ENCODE data around the gene CERK.

CERK gene

DNA sequence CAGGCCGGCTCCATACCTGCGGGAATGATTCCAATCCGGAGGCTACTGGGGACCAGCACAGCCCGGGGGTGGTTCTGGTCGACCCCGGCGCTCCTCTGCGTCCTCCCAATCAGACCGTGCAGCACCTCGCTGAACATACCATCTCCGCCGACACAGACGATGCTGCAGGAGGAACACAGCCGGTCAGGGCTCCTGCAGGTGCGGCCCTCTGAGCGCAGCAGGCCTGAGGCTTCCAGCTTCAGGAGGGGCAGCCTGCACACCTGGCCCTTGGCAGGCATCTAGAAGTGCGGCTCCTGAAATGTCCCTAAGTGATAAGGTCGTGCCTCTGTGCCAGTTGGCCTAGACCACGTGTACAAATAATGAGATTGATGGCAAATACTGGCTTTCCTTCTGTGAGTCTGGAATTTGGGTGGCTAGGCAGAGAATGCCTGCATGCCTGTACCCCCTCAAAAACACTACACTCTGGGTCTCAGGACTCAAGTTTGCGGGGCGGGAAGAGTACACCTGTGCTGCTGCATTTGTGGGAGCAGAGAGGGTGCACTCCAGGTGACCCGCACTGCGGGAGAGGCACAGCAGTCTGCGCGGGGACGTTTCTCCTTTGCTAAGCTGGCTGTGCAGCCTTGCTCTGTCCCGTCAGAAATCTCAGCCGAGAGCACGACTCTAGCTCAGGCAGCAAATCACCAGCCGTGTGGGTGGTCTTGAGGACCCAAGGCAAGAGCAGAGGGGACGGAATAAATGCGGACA, 30.1 kb downstream of the CERK start:
- no peak for FAIRE-seq

DNA sequence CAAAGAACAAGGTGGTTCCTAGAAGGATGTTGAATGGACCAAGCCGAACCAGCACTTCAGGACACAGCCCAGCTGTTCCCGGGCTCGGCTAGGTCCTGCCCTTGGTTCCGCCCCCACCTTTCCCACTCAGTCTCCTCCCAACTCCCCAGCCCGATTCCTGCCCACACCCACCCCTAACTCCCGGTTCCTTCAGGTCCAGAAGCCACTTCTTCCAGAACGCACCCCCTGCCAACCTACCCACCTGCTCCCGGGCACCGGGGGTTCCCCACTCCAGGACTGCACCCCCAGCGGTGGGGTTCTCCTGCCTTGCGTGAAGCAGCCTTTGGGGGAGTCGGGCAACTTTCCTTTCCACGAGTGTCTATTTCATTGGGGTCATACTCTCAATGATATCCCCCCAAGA, 30.7 kb downstream of the CERK start:
- DNase-seq (ENCODE audit: extremely low spot score, insufficient read length, low read depth) (no peak), FAIRE-seq (no peak)

More for the DNA sequence above, 30.1 kb downstream of the CERK start:
- no peak for DNase-seq (ENCODE audit: extremely low spot score, insufficient read length, low read depth)

DNA sequence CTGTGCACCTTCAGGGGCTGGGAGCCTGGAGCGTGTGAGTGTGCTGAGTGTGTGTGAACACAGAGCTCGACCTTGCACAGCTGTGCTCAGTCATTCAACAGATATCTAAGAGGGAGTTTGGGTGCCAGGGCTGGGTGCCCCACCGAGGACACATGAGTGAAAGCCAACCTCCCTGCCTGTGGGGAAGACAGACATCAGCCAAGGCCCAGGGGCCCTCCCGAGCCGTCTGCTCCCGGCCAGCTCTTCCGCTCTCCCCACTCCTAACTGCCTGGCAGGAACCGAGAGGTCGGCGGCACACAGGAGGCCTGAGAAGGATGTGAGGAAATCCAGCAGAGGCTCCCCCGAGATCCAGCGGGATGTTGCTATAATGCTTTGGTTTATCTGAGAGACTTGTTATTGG, 32.0 kb downstream of the CERK start:
- FAIRE-seq (no peak), DNase-seq (ENCODE audit: extremely low spot score, insufficient read length, low read depth) (no peak)

- no peak for FAIRE-seq
Measured at GRCh38 chr22:46703996-46704370, 34.1 kb downstream of the CERK start.

GRCh38 chr22:46703171-46703995, 34.7 kb downstream of the CERK start:
- FAIRE-seq (no peak), DNase-seq (ENCODE audit: extremely low spot score, insufficient read length, low read depth) (no peak)

More at GRCh38 chr22:46703996-46704370, 34.1 kb downstream of the CERK start:
- no peak for DNase-seq (ENCODE audit: extremely low spot score, insufficient read length, low read depth)

- no peak for FAIRE-seq
- DNase-seq (ENCODE audit: extremely low spot score, insufficient read length, low read depth) = no peak
Measured at GRCh38 chr22:46701262-46701661, 36.8 kb downstream of the CERK start.

GRCh38 chr22:46699091-46699490, 39.0 kb downstream of the CERK start:
- DNase-seq (ENCODE audit: extremely low spot score, insufficient read length, low read depth) = no peak
- no peak for FAIRE-seq

- no peak for DNase-seq (ENCODE audit: extremely low spot score, insufficient read length, low read depth)
- FAIRE-seq = no peak
Measured at GRCh38 chr22:46697811-46698515, 40.1 kb downstream of the CERK start.

- DNase-seq (ENCODE audit: extremely low spot score, insufficient read length, low read depth) = no peak
- no peak for FAIRE-seq
Measured at GRCh38 chr22:46696614-46697013, 41.4 kb downstream of the CERK start.

DNA sequence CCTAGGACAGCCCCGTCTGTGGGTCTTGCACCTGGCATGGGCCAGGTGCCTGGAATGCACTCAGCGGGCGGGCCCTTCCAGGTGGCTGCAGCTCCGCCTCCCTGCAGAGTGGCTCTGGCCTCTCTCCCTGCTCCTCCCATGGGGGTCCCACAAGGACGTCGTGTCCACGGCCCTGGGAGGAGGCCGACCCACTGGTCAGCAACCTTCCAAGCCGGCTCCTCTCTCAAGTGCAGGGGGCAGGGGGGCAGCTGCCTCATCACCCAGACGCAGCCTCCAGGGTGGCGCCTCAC, 41.9 kb downstream of the CERK start:
- no peak for DNase-seq (ENCODE audit: extremely low spot score, insufficient read length, low read depth)
- no peak for FAIRE-seq

DNA sequence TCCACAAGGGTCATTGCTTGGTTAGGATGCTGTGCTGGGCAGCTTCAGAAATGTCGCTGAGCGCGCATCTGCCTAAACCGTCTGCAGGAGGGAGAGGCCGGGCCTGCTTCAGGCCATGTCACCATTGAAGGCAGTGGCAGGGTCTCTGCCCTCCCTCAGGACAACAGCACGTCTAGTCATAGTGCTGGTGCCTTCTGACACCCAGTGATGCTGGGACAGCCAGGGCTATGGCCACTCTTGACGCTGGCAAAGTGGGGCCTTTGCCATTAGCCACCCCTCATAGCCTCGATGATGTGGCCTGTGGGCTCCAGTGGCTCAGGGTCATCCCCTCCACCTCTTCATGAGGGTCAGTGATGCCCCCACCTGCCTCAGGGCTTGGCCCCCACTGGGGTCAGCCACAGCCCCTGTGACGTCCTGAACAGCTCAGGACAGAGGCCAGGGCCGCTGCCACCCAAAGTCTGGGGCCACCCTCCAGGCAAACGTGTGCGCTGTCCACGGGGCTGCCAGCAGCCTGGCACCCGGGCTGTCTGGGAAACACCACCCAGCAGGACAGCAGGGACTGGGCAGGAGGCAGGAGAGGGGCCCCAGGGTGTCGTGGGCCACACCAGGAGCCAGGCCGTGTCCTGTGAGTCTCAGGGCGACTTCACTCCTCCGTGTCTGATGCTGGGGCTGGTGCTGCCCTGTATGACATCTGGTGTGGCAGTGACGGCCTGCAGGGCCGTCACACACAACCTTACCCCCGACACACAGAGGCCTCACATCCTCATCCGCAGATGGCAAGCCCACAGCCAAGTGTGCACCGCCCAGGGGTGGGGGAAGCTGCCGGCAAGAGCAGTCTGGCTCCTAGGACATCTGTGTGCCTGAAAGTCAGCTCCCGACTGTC, 42.5 kb downstream of the CERK start:
- FAIRE-seq = no peak
- no peak for DNase-seq (ENCODE audit: extremely low spot score, insufficient read length, low read depth)

GRCh38 chr22:46694416-46695170, 43.5 kb downstream of the CERK start:
- no peak for FAIRE-seq
- no peak for DNase-seq (ENCODE audit: extremely low spot score, insufficient read length, low read depth)

- FAIRE-seq = no peak
- DNase-seq (ENCODE audit: extremely low spot score, insufficient read length, low read depth) = no peak
Measured at GRCh38 chr22:46693634-46694415, 44.2 kb downstream of the CERK start.

- FAIRE-seq (no peak), DNase-seq (ENCODE audit: extremely low spot score, insufficient read length, low read depth) (no peak)
Measured at GRCh38 chr22:46691571-46691970, 46.5 kb downstream of the CERK start.

- FAIRE-seq (no peak), DNase-seq (ENCODE audit: extremely low spot score, insufficient read length, low read depth) (no peak)
Measured at GRCh38 chr22:46690146-46690545, 47.9 kb downstream of the CERK start.

GRCh38 chr22:46688949-46689348, 49.1 kb downstream of the CERK start:
- DNase-seq (ENCODE audit: extremely low spot score, insufficient read length, low read depth) = no peak
- no peak for FAIRE-seq

DNA sequence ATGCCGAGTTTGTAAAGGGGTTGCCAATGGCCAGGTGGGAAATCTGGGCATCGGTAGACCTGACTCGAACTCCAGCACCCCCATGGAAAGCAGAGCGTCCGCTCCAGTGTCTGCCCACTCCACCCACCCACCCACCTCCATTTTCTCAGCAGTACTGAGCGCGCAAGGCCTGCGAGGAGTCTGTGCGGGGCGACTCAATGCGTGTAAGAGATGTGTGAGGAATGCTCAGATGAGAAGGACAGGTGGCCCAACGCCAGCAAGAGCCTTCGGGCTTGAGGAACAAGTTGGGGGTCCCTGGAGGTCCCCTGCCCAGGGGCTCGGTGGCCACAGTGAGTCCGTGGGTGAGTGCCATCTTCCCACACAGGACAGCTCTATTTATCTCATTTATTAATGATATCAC, 50.6 kb downstream of the CERK start:
- DNase-seq (ENCODE audit: extremely low spot score, insufficient read length, low read depth) (no peak), FAIRE-seq (no peak)

DNA sequence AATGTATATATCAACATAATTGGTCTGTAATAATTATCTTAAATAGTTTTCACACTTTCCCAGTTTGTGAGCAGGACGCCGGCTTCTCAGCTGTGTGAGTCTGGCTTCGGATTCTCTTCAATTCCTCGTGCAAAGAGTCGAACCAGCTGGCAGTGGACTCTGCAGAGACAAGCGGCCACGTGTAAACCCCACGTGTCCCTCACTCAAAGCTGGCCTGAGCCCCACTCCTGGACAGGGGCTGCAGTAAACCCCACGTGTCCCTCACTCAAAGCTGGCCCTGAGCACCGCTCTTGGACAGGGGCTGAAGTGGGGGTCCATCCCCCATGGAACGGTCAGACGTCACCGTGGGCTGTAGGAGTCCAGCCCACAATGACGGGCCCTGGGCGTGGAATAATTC, 51.0 kb downstream of the CERK start:
- no peak for DNase-seq (ENCODE audit: extremely low spot score, insufficient read length, low read depth)
- no peak for FAIRE-seq
